ENCODE measurements around the gene SUMO3.

Gene SUMO3

DNA sequence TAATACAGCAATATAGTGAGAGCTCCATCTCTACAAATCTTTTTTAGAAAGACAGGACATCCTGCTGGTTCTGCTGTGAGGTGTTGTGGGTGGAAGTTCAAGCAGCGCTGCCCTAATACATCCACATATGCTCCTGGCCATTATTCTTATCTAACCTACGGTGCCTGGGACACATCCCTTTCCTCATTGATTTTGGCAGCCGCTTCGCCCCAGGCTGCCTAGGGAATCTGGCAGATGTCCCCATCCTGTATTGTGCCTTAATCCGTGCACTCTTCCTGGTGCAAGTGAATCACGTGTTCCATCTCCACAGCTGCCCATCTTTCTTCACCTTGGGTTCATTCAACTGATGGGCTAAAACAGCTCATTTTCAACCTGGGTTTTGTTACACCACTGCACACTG lies 13.1 kb downstream of the SUMO3 start:
- H3K9ac ChIP-seq (ENCODE audit: low read depth, low read length, poor library complexity, severe bottlenecking): no peak overlapping the region
- no peak overlapping the region for H3K4me3 ChIP-seq (ENCODE audit: low read length, poor library complexity, severe bottlenecking)
- TF ChIP-seq, protein P1, sequence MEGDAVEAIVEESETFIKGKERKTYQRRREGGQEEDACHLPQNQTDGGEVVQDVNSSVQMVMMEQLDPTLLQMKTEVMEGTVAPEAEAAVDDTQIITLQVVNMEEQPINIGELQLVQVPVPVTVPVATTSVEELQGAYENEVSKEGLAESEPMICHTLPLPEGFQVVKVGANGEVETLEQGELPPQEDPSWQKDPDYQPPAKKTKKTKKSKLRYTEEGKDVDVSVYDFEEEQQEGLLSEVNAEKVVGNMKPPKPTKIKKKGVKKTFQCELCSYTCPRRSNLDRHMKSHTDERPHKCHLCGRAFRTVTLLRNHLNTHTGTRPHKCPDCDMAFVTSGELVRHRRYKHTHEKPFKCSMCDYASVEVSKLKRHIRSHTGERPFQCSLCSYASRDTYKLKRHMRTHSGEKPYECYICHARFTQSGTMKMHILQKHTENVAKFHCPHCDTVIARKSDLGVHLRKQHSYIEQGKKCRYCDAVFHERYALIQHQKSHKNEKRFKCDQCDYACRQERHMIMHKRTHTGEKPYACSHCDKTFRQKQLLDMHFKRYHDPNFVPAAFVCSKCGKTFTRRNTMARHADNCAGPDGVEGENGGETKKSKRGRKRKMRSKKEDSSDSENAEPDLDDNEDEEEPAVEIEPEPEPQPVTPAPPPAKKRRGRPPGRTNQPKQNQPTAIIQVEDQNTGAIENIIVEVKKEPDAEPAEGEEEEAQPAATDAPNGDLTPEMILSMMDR (conservative IDR thresholded peaks at IDR 0.05; ENCODE audit: low read length): no peak
- TF ChIP-seq EZH2phosphoT487 (IDR thresholded peaks at IDR 0.05; ENCODE audit: borderline replicate concordance): no peak
- peaks cover 3% of the 10 kb centered on the region for H3K4me1 ChIP-seq (ENCODE audit: insufficient read depth, low read length, poor library complexity, severe bottlenecking)
- H3K36me3 ChIP-seq (ENCODE audit: insufficient read depth, low read length): peaks cover 46% of the 10 kb centered on the region; the same call in 1 of the 2 replicates
- H3K9me2 ChIP-seq (replicated peaks; ENCODE audit: low read depth, low read length): no peaks in the 10 kb centered on the region
- H2AFZ ChIP-seq (ENCODE audit: low read length): no peak overlapping the region
- peaks cover 18% of the 10 kb centered on the region for H4K20me1 ChIP-seq (ENCODE audit: insufficient read depth, low read length, poor library complexity, severe bottlenecking)
- H3K79me2 ChIP-seq (ENCODE audit: insufficient read depth, low read length): peaks cover 45% of the 10 kb centered on the region
- H3K4me2 ChIP-seq (ENCODE audit: low read depth, low read length, poor library complexity, severe bottlenecking): no peak overlapping the region
- peaks cover 4% of the 10 kb centered on the region; the same call in 1 of the 2 replicates for H3F3A ChIP-seq (ENCODE audit: low read depth)
- H3K27me3 ChIP-seq (ENCODE audit: insufficient read depth, low read length, poor library complexity, severe bottlenecking): no peaks in the 10 kb centered on the region
- no peaks in the 10 kb centered on the region for H3K9me3 ChIP-seq (ENCODE audit: insufficient read depth, low read depth, low read length)

DNA sequence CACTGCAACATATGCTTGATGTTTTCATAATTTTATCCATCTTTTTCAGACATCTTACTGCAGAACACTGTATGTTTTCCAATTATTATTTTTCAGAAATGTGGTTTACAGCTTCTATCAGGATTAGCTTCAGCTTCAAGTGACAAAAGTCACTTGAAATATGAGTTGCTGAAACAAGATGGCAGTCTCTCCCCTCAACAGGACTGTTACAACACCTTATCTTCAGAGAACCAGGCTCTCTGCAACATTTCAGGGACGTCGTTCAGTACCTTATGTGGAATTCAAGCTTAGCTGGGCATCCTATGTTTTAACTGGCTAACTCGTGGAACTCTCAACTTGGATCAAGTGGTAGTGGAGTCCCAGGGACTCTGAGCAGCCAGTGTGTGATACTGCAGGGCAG lies 14.2 kb downstream of the SUMO3 start:
- H3K4me2 ChIP-seq (ENCODE audit: low read depth, low read length, poor library complexity, severe bottlenecking): no peak overlapping the region
- no peak overlapping the region for H3K4me3 ChIP-seq (ENCODE audit: low read length, poor library complexity, severe bottlenecking)
- no peak for TF ChIP-seq EZH2phosphoT487 (IDR thresholded peaks at IDR 0.05; ENCODE audit: borderline replicate concordance)
- TF ChIP-seq, protein P1 (conservative IDR thresholded peaks at IDR 0.05; ENCODE audit: low read length): no peak
- no peaks in the 10 kb centered on the region for H3K27me3 ChIP-seq (ENCODE audit: insufficient read depth, low read length, poor library complexity, severe bottlenecking)
- H4K20me1 ChIP-seq (ENCODE audit: insufficient read depth, low read length, poor library complexity, severe bottlenecking): peaks cover 22% of the 10 kb centered on the region
- H3K4me1 ChIP-seq (ENCODE audit: insufficient read depth, low read length, poor library complexity, severe bottlenecking): peaks cover 12% of the 10 kb centered on the region
- H3K9ac ChIP-seq (ENCODE audit: low read depth, low read length, poor library complexity, severe bottlenecking): no peak overlapping the region
- no peaks in the 10 kb centered on the region for H3K9me3 ChIP-seq (ENCODE audit: insufficient read depth, low read depth, low read length)
- H2AFZ ChIP-seq (ENCODE audit: low read length): no peak overlapping the region
- no peaks in the 10 kb centered on the region for H3K9me2 ChIP-seq (replicated peaks; ENCODE audit: low read depth, low read length)
- peaks cover 4% of the 10 kb centered on the region; the same call in 1 of the 2 replicates for H3F3A ChIP-seq (ENCODE audit: low read depth)
- H3K36me3 ChIP-seq (ENCODE audit: insufficient read depth, low read length): peaks cover 36% of the 10 kb centered on the region; the same call in 1 of the 2 replicates
- H3K79me2 ChIP-seq (ENCODE audit: insufficient read depth, low read length): peaks cover 52% of the 10 kb centered on the region

DNA sequence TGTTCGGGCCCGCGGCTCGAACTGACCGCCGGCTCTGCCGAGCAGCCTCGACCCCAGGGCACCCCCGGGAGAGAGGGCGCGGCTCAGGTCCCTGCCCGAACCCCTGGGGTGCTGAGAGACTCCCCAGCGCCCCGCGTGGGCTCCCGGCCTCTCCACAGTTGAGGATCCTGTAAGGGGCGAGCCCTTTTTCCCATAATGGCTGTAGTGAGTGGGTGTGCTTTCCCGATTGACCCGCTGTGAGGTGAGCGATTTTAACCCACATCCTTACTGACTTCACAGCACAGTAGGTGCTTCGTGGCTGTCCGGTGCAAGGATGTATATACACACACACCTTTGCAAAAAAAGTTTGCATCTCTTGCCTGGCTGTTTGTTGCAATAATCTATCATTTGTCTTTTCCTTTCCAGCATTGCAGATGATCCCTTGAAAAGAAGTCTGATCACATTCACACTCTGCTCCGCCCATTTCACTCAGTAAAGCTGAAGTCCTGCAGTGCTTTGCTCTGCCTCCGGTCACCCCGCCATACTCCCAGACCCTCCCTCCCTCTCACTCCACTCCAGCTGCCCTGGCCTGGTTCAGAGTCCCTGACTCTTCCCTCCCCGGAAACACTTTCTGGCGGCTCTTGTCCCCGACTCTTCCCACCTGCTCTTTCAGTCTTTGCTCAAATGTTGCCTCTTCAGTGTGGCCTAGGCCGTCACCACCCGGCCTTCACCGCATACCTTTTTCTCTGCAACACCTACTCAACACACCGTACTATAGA lies 15.3 kb downstream of the SUMO3 start:
- Histone ChIP-seq H3K4me2 (ENCODE audit: low read depth, low read length, poor library complexity, severe bottlenecking) (peak overlapping the region; percentile 89), H3K4me3 (ENCODE audit: low read length, poor library complexity, severe bottlenecking) (peak overlapping the region; percentile 97), H2AFZ (ENCODE audit: low read length) (peak overlapping the region; percentile 94; the same call in 1 of the 2 replicates), H3F3A (ENCODE audit: low read depth) (peaks cover 4% of the 10 kb centered on the region; the same call in 1 of the 2 replicates), H3K36me3 (ENCODE audit: insufficient read depth, low read length) (peaks cover 34% of the 10 kb centered on the region; the same call in 1 of the 2 replicates), H3K4me1 (ENCODE audit: insufficient read depth, low read length, poor library complexity, severe bottlenecking) (peaks cover 12% of the 10 kb centered on the region), H3K79me2 (ENCODE audit: insufficient read depth, low read length) (peaks cover 62% of the 10 kb centered on the region), H4K20me1 (ENCODE audit: insufficient read depth, low read length, poor library complexity, severe bottlenecking) (peaks cover 22% of the 10 kb centered on the region), H3K9me2 (replicated peaks; ENCODE audit: low read depth, low read length) (no peaks in the 10 kb centered on the region), H3K9ac (ENCODE audit: low read depth, low read length, poor library complexity, severe bottlenecking) (peak overlapping the region; percentile 91), H3K27me3 (ENCODE audit: insufficient read depth, low read length, poor library complexity, severe bottlenecking) (no peaks in the 10 kb centered on the region), H3K9me3 (ENCODE audit: insufficient read depth, low read depth, low read length) (no peaks in the 10 kb centered on the region)
- TF ChIP-seq, protein P1 (conservative IDR thresholded peaks at IDR 0.05; ENCODE audit: low read length): no peak
- TF ChIP-seq EZH2phosphoT487 (IDR thresholded peaks at IDR 0.05; ENCODE audit: borderline replicate concordance): no peak

Data from Loucy (cell line).